ENCODE data around the gene TMEM178A.

DNA sequence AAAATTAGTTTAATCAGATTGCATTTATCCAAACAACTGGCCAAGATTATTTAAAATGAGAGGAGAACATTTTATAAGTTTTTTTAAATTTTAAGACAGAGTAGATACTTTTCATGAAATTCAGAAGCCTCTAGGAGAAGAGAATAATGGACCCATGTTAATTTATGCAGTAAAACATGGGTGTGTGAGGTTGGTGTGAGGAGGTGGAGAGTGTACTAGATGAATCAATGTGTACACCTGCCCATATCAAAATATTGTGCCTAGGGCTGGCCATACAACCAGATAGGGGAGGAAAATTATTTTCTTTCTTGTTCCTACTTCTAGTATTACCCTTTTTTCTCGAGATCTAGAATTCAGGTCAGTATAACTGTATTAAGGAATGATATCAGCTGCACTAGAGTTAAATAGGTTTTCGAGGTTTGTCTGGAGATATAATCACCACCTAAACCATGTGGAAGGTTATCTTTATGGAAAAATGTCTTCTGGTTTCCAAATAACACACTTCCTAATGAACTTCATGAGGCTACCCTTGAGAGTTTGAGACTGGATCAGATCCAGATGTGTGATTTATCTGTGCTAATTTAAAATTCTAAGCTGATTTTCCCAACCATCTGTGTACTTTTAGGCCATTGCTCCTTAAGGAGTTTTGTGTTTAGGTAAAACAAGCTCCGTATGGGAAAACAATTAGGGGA, 37.6 kb downstream of the TMEM178A start:
- TF ChIP-seq, protein P1, sequence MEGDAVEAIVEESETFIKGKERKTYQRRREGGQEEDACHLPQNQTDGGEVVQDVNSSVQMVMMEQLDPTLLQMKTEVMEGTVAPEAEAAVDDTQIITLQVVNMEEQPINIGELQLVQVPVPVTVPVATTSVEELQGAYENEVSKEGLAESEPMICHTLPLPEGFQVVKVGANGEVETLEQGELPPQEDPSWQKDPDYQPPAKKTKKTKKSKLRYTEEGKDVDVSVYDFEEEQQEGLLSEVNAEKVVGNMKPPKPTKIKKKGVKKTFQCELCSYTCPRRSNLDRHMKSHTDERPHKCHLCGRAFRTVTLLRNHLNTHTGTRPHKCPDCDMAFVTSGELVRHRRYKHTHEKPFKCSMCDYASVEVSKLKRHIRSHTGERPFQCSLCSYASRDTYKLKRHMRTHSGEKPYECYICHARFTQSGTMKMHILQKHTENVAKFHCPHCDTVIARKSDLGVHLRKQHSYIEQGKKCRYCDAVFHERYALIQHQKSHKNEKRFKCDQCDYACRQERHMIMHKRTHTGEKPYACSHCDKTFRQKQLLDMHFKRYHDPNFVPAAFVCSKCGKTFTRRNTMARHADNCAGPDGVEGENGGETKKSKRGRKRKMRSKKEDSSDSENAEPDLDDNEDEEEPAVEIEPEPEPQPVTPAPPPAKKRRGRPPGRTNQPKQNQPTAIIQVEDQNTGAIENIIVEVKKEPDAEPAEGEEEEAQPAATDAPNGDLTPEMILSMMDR (IDR thresholded peaks at IDR 0.05) = no peak
- TF ChIP-seq POLR2A (IDR thresholded peaks at IDR 0.05) = no peak

Data from lower leg skin (tissue), 3 donors.